Measurements from ENCODE around the gene ZNF322. TPM values are rescaled to one million over a fixed set of nuclear protein-coding genes. Genes with fewer than 3 reads are reported as not detected.

The ZNF322 gene
- total RNA-seq, 6 donors from 2014 or later = 9.1 to 27.3 (median 17.1) TPM

DNA sequence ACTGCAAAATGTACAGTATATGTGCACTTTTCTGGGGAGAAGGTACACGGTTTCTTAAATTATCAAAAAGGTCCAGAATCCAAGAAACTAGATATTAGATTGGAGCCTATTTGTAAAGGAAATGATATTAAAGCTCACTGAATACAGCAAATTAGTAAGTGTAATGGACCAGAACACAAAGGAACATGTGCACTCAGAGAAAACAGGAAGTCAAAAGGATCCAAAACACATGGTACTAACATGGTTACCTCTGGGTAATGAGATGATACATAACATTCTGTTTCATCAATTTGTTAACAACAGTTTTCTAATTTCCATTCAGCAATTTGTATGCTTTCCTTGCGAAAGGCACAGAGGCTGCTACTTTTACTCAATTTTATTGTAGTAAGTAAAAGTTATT is 18.7 kb downstream of the ZNF322 start:
- no peak overlapping the region for H3K4me3 ChIP-seq
- ATAC-seq (ENCODE audit: low FRiP score in 2 of 2) (no peak), DNase-seq (no peak)
- no peaks in the 10 kb centered on the region for H3K4me1 ChIP-seq
- TF ChIP-seq, protein P1, sequence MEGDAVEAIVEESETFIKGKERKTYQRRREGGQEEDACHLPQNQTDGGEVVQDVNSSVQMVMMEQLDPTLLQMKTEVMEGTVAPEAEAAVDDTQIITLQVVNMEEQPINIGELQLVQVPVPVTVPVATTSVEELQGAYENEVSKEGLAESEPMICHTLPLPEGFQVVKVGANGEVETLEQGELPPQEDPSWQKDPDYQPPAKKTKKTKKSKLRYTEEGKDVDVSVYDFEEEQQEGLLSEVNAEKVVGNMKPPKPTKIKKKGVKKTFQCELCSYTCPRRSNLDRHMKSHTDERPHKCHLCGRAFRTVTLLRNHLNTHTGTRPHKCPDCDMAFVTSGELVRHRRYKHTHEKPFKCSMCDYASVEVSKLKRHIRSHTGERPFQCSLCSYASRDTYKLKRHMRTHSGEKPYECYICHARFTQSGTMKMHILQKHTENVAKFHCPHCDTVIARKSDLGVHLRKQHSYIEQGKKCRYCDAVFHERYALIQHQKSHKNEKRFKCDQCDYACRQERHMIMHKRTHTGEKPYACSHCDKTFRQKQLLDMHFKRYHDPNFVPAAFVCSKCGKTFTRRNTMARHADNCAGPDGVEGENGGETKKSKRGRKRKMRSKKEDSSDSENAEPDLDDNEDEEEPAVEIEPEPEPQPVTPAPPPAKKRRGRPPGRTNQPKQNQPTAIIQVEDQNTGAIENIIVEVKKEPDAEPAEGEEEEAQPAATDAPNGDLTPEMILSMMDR (IDR thresholded peaks at IDR 0.05) = no peak
- TF ChIP-seq POLR2AphosphoS5 (IDR thresholded peaks at IDR 0.05) (no peak), EP300 (IDR thresholded peaks at IDR 0.05) (no peak), POLR2A (IDR thresholded peaks at IDR 0.05) (no peak)
- H3K27me3 ChIP-seq = no peaks in the 10 kb centered on the region
- H3K36me3 ChIP-seq = peaks cover 26 to 56% (median 43%) of the 10 kb centered on the region in 4 donors
- 95 to 96% methylated on average over 2 of the region's 2 CpGs for WGBS, 2 donors
- peaks cover 11 to 43% (median 30%) of the 10 kb centered on the region in 4 donors for H3K9me3 ChIP-seq
- H3K27ac ChIP-seq = no peak overlapping the region

DNA sequence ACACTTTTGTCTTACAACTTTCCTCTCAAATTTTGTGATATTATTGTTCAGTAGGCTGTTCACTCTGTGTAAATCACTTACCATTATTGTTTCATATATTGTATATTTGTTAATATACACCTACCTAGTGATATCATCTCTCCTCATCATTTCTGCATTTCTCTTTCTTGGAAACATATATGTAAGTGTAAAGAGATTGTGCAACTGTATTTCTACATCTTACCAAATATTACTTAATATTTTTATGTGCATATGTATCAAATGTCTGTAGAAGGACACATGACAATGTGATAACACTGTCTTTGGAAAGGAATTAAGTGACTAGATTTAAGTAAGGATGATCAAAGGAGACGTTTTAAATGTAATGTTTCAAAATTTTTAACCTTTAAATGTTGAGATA is 30.2 kb downstream of the ZNF322 start:
- H3K36me3 ChIP-seq = peaks cover 0 to 6% (median 4%) of the 10 kb centered on the region in 4 donors
- DNase-seq (no peak), ATAC-seq (ENCODE audit: low FRiP score in 2 of 2) (no peak)
- no peak overlapping the region for H3K4me3 ChIP-seq
- no peak for TF ChIP-seq POLR2A (IDR thresholded peaks at IDR 0.05)
- TF ChIP-seq, protein P1 (IDR thresholded peaks at IDR 0.05) = no peak
- H3K4me1 ChIP-seq = no peaks in the 10 kb centered on the region
- no peak overlapping the region for H3K27ac ChIP-seq
- peaks cover 0 to 4% (median 0%) of the 10 kb centered on the region in 4 donors for H3K9me3 ChIP-seq
- no peaks in the 10 kb centered on the region for H3K27me3 ChIP-seq
- WGBS, 2 donors = 28 to 44% methylated on average over 1 of the region's 1 CpG

DNA sequence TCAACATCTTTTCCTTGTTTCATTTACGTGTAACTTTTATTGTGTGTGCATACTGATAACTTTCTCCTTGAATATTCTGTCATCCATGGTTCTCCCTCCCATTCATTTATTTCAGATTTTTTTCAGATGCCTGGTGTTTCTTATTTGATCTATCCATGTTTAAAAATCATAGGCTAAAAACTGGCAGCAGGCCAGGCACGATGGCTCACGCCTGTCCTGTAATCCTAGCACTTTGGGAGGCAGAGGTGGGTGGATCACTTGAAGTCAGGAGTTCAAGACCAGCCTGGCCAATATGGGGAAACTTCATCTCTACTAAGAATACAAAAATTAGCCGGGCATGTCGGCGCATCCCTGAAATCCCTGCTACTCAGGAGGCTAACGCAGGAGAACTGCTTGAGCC is 31.7 kb downstream of the ZNF322 start:
- DNase-seq (no peak), ATAC-seq (ENCODE audit: low FRiP score in 2 of 2) (no peak)
- Histone ChIP-seq H3K4me1 (no peaks in the 10 kb centered on the region), H3K27ac (no peak overlapping the region), H3K27me3 (no peaks in the 10 kb centered on the region), H3K9me3 (peaks cover 0 to 5% (median 0%) of the 10 kb centered on the region in 4 donors), H3K36me3 (no peaks in the 10 kb centered on the region), H3K4me3 (no peak overlapping the region)
- TF ChIP-seq EP300 (IDR thresholded peaks at IDR 0.05) (no peak), POLR2AphosphoS5 (IDR thresholded peaks at IDR 0.05) (no peak), POLR2A (IDR thresholded peaks at IDR 0.05) (no peak)
- TF ChIP-seq, protein P1 (IDR thresholded peaks at IDR 0.05) = no peak
- WGBS, 2 donors = 81 to 84% methylated on average over 7 of the region's 7 CpGs

DNA sequence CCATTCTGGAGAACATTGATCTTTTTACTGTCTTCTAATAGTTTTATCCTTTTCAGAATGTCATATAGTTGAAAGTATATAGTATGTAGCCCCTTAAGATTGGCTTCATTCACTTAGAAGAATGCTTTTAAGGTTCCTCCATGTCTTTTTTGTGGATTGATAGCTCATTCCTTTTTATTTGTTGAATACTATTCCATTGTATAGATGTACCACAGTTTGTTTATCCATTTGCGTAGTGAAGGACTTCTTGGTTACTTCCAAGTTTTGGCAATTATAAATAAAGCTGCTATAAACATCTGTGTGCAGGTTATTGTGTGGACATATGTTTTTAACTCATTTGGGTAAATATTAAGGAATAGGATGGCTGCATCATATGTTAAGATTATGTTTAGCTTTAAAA is 35.0 kb downstream of the ZNF322 start:
- WGBS, 2 donors = 93 to 98% methylated on average over 1 of the region's 1 CpG
- Histone ChIP-seq H3K4me3 (no peak overlapping the region), H3K4me1 (no peaks in the 10 kb centered on the region), H3K9me3 (peaks cover 0 to 5% (median 0%) of the 10 kb centered on the region in 4 donors), H3K36me3 (no peaks in the 10 kb centered on the region), H3K27ac (no peak overlapping the region), H3K27me3 (no peaks in the 10 kb centered on the region)
- ATAC-seq (ENCODE audit: low FRiP score in 2 of 2) (no peak), DNase-seq (no peak)
- TF ChIP-seq EP300 (IDR thresholded peaks at IDR 0.05) (no peak), POLR2A (IDR thresholded peaks at IDR 0.05) (no peak), POLR2AphosphoS5 (IDR thresholded peaks at IDR 0.05) (no peak)
- TF ChIP-seq, protein P1 (IDR thresholded peaks at IDR 0.05) = no peak

DNA sequence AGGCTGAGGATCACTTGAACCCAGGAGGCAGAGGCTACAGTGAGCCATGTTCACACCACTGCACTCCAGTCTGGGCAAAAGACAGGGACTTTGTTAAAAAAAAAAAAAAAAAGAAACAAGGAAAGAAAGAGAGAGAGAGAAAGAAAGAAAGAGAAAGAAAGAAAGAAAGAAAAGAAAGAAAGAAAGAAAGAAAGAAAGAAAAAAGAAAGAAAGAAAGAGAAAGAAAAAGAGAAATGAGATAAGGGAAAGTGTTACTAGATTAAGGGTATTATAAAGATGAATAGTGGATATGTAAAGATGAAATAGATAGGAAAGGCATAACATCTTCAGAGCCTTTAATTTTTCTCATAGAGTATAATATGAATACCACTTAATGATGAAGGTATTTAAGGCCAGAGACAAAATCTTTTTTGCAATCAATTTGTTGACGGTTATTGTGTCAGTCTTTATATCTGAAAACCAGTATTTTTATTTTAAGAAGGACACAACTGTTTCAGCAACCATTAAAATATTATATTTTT is 36.1 kb downstream of the ZNF322 start:
- no peak overlapping the region for H3K4me3 ChIP-seq
- 0 to 96% methylated on average over 1 of the region's 1 CpG for WGBS, 2 donors
- TF ChIP-seq, protein P1 (IDR thresholded peaks at IDR 0.05) = no peak
- TF ChIP-seq EP300 (IDR thresholded peaks at IDR 0.05) (no peak), POLR2A (IDR thresholded peaks at IDR 0.05) (no peak), POLR2AphosphoS5 (IDR thresholded peaks at IDR 0.05) (no peak)
- no peaks in the 10 kb centered on the region for H3K4me1 ChIP-seq
- H3K9me3 ChIP-seq = peaks cover 0 to 5% (median 0%) of the 10 kb centered on the region in 4 donors
- H3K36me3 ChIP-seq = no peaks in the 10 kb centered on the region
- no peak for DNase-seq
- H3K27me3 ChIP-seq = no peaks in the 10 kb centered on the region
- ATAC-seq (ENCODE audit: low FRiP score in 2 of 2) = no peak
- H3K27ac ChIP-seq = no peak overlapping the region
